Muscle of arm (tissue), 12 donors: ENCODE measurements around the gene UBE2E2. TPM values are rescaled to one million over a fixed set of nuclear protein-coding genes. Genes with fewer than 3 reads are reported as not detected.

Experiments used
- DNase-seq: peaks from one replicate; pipeline ENCODE4 v3.0.0-alpha.2; 2013
- polyA plus RNA-seq, 12 donors: library from polyadenylated mRNA; unstranded; fragments of 120-200 nt; gene quantifications; one replicate each; pipeline ENCODE4 v1.2.1, GENCODE V29; 2013; ENCODE audit not compliant: insufficient read length in 12 of 12

UBE2E2 gene
- polyA plus RNA-seq, 12 donors, result 30.0 to 55.5 (median 42.2) TPM; not detected in 1

DNA sequence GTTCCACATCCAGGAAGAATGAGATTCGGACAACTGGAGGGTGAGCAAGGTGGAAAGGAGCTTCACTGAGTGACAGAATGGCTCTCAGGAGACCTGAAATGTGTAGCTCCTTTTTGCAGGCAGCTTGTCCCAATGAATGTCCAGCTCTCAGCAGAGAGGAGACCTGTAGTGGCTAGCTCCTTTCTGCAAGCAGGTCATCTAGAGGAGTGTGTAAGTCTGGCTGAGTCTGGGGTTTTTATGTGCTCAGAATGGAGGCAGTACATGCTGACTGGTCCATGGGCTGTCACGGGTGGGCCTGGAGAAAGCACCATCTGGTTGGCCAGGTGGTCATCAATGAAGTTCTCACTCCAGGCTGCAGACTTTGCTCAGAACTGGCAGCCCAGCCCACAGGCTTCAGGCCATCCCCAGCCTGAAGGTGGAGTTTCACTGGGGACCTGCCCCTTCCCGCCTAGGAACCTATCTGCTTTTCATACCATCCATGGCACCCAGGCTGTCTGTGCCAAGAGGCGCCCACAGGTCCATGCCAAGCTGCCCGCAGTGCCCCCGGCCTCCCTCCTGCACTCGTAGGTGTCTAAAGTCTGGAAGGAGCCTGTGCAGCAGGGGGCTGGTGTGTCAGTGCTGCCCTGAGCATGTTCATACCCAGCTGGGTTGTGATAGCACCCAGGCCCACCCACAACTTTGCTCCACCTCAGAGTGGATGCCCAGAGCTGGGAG lies 276.6 kb downstream of the UBE2E2 start:
- no peak for DNase-seq

DNA sequence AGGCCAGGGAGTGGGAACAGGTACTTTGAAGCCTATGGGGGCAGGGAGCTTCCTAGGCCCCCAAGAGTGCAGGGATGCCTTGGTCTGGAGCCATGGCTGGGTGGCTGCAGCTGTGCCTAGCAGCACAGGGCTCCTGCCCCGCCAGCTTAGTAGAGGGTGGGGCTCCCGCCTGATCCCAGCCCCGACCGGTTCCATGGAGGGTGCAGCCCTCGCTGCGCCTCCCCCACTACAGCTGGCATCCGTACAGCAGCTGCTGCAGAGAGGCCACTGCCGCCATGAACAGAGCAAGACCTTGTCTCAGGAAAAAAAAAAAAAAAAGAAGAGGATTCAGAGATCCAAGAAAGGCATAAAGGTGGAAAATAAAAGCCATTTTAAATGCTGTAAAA lies 277.2 kb downstream of the UBE2E2 start:
- DNase-seq, result no peak

DNA sequence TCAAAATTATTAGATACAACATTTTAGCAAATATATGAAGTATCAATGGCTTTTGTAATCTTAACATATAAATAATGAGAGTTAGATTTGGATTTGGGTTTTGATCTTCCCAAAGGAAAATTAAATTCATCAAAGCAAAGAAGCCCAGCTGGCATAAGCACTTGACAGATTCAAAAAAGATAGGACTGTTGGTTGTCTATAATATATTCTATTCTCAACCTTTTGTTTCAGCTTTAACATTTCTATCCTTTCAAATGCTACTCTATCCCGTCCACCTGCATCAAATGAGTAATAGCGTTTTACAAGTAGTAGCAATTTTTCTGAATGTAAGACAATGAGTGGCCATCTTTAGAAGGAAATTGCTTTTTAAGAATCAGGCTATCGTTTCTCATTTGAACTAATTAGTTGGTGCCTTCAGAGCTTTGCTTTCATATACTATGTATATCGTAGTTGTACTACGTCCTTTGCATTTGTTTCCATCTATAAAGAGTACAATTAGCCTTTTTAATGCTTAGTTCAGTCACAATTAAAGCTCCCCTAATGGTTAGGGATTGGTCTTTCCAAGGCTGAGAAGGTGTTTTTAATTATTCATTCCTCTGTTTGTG lies 278.0 kb downstream of the UBE2E2 start:
- no peak for DNase-seq

DNA sequence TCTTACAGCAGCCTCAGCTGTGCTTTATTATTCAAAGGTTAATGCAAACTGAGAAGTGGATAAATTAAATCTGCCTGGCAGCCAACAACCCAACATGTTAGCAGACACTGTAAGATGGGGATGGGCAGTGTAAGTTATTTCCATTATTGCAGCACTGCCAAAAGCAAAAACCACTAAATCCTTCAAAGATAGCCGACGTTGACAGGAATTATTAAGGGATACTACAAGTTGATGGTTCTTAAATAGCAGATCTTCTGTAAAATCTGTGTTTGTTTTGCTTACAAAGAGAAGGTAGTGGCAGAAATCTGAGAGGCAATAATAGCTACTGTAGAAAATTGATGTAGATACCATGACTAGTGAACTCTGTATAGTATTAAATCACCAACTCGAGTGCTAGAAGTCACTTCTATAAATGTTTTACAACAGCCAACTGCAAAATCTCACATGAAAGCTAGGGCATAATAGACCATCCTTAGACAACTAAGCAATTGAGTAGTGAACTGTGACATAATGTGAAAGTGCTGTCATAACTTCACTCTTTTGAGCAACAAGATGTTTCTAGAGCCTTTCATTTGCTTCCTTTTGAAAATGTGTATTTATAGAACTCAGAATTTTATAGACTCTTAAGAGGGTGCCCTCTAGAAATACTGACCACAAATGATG lies 278.6 kb downstream of the UBE2E2 start:
- no peak for DNase-seq

DNA sequence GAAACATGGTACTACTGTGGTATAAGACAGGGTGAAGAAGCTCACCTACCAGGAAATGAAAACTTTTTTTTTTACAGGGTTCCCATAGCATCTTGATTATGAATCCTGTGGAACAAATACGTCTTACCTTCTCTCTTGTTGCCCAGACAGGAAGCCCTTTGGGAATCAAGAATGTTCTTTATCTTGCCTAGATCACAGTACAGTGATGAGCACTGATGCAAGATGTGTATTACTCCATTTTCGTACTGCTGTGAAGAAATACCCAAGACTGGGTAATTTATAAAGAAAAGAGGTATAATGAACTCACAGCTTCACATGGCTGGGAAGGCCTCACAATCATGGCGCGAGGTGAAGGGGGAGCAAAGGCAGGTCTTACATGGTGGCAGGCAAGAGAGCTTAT lies 281.3 kb downstream of the UBE2E2 start:
- no peak for DNase-seq

DNA sequence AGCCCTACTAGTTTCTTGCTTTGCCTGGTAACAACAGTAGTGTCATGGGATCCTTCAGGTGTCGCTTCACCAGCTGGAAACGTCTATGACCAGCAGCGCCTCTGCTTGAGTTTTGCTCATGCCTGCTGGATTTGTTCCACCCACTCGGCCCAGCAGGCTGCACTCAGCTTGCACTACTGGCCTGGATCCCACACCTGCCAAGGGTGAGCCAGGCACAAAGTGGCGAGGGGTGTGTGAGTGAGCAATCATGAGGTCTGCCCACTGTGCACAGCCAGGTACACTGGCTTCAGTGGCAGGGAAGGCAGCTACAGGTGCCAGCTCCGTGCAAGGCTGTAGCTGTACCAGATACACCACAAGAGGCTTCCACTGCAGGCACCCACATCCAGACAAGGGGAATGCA lies 282.8 kb downstream of the UBE2E2 start:
- DNase-seq, result no peak

DNA sequence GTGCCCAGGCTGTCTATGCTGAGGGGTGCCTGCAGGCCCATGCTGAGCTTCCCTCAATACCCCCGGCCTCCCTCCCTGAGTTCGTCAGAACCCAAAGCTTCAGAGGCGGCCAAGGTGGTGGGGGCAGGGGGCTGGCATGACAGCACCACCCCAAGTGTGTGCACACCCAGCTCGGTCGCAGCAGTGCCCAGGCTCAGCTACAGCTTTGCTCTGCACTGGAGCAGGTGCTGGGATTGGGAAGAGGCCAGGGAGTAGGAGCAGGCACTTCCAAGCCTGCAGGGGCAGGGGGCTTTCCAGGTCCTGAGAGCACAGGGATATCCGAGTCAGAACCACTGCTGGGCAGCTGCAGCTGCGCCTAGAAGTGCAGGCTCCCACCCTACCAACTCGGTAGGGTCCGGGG lies 283.9 kb downstream of the UBE2E2 start:
- DNase-seq, result no peak

DNA sequence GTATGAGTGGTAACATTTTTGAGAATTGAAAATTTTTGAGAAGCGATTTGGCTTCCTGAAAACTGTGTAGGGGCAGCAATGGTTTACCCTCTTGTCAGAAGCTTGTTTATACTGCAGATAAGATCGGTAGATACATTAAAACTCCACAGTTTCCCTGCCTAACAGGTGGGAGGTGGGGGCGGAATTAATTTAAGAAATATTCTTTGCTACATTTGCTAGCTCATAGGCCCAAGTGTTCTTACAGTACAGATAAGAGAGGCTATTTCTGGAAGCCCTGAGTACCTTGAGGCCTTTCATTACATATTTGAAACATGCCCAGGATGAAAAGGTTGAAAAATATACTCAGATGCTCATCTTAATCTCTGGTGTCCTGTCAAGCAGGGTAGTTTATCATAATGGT lies 285.5 kb downstream of the UBE2E2 start:
- no peak for DNase-seq

DNA sequence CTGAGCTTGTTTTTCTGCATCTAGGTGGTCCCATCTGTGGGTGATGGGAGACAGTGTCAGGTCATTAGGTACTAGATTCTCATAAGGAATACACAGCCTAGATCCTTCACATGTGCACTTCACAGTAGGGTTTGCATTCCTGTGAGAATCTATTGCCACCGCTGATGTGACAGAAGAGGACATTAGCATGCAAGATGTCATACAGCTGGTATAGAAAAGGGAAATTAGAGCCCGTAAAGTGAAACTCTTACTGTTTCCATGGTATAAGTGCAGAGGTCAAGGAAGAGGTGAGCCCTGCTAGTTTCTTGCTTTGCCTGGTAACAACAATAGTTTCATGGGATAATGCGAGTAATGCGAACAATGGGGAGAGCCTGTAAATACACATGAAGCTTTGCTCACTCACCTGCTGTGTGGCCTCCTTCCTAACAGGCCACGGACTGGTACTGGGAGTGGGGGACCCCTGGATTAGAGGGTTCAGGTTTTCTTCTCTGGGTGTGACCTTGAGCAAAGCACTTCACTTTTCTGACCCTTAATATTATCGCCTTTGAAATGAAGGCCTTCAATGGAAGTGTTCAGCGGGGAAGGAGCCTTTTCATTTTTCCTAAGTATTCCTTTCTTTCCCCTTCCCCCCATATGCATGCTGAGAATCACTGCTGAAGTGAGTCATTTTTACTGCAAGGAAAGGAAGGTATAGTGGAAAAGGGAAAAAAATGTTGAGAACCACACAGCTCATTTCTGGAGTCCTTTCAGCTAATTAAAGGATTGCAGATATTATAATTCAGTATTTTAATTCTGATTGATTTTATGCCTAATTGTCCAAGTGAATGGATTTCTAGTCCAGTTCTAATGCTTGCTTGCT lies 286.4 kb downstream of the UBE2E2 start:
- no peak for DNase-seq

DNA sequence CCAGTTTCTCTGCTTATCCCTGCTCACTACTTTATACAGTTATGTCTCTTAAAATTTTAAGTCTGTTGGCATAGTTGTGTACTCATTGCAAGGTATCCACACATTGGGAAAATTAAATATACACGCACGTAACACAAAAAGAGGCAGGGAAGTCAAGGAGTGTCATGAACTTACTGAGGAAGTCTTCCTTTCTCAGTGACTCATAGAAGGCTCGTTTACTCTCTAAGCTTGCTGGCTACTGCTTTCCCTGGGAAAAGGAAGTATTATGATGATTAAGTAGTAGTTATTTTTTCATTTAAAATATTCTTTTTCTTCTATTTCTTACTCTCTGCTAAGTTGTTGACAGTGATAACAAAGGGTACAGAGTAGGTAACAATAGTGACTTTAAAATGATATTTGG lies 287.3 kb downstream of the UBE2E2 start:
- DNase-seq, result no peak

DNA sequence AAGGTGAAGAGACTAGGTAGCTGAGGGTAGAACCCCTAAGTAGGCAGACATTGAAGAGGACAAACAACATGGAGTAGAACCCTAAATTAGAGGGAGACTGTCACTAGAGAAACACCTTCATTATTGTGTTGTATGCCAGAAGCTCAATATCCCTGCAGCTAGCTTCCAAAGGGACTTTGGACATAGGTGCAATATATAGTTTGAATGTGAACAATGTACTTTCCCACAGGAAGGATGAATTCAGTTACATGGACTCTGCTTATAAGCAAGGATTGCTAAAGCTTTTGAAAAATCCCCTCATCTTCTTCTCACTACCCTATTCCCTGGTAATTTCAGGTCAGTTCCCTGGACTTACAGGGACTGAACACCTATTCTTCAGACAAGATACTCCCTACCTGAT lies 288.9 kb downstream of the UBE2E2 start:
- DNase-seq, result no peak

DNA sequence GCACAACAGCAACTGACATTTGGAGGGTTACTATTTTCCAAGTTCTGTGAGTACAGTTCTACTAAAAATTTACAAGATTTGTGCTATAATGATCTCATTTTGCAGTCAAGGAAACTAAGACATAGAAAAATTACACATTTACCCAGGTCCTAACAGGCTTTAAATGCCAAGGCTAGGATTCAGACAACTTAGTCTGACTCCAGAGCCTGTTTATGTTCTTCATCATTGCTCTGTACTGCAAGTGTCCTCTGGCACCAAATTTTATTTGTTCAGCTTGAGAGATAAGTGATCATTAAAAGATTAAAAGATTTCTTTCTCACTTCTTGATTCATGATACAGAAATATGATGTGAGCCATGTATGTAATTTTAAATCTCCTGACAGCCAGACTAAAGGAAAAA lies 290.8 kb downstream of the UBE2E2 start:
- no peak for DNase-seq

DNA sequence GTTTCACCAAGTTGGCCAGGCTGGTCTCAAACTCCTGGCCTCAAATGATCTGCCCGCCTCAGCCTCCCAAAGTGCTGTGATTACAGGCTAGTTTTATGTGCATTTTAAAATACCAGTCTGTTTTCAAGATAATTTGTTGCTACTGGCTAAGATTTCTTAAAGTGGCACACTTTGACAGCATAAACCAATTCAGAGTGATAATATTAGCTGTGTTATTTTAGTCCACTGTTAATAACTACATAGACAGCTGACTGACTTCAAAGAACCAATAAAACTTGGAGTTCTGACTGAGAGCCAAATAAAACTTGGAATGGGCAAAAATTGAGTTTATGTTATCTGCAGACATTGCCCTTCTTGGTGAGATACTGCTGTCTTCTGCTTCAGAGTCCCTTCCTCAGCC lies 291.8 kb downstream of the UBE2E2 start:
- no peak for DNase-seq

DNA sequence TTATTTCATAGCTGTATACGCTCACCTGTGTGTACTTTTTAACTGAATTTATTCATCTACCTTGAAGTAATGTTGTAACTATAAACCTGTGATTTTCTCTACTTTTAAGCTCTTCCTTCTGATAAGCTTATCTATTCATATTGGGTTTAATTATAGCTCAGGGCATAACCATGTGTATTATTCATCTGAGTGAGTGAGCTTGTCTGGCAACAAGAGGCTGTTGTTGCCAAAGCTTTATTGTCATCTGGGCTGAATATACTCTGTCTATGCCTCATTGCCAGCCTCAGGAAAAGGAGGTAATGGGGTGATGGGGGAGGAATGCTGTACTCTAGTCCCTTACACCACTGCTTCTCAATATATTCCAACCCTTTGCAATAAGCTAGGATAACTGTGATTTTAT lies 292.4 kb downstream of the UBE2E2 start:
- DNase-seq, result no peak

DNA sequence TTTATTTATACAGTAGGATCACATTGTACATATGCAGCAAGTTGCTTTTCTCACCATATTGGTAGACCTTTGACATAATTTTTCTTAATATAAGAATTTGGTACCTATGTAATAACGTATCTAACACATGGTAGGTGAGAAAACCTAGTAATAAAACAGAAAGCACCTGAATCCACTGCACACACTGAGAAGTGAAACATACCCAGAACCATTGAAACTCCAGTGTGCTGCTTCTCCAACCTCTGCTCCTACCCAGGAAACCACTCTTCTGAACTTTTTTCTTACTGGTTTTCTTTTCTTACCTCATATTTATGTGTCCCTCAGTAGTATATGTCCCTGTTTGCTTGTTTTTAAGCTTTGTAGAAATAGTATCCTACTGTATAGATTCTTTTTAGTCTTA lies 293.0 kb downstream of the UBE2E2 start:
- DNase-seq, result no peak

DNA sequence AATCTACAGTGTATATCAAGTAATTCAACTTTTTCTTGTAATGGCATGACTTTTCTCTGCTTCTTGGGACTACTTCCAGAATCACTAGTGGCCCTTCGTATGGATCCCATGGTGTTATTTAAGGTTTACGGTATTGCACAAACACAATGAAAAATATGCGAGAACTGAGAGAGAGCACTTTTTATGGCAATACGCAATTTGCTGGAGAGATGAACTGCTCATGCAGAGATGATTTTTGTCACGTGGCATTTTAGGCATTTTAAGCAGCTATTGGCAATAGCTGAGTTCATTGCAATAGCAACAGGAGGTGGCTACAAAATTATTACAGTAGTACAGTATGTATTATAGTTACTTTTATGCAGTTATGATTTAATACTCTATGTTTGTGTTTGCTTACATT lies 294.0 kb downstream of the UBE2E2 start:
- DNase-seq, result no peak

DNA sequence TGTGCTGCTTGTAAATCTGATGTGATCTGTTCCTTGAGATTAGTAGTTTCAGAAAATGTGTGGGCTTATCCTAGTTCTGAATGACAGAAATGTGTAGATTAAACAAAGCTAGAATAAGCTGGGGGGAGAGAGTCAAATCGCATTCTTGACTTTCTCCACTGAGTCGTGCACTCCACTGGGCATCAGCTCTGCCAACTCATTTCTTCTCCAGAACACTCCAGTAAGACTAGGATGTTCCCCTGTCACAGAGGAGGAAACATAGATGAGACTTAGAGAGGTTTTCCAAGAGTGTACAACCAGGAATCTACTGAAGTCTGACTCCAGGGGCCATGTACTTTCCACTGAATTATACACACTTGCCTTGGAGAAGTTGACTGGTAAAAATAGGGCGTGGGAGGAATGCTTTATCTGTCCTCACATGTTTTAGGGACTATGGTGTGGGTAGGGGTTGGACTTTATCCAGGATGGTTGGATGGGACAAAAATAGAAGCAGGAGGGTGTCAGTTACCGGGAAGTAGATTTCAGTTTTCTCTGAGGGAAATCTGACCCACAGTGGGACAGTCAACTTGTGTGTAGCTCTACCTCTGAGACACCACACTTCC lies 298.2 kb downstream of the UBE2E2 start:
- no peak for DNase-seq

DNA sequence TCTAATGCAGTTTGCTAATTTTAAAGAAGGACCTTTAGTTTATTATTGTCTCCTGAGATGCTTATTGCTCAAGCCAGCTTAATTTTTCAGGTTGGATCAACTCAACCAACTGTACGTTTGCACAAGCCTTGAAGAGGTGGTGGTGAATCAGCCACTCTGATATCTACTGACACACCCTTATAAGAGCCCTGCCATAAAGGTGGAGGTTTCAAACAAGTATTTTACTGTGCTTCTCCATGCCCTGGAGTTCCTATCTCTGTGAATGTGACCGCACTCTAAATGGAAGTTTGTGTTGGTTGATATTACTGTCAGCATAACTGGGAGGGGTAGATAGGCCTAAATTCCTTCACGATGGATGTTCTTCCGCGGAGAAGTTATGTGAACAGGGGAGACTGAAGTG lies 305.3 kb downstream of the UBE2E2 start:
- no peak for DNase-seq

DNA sequence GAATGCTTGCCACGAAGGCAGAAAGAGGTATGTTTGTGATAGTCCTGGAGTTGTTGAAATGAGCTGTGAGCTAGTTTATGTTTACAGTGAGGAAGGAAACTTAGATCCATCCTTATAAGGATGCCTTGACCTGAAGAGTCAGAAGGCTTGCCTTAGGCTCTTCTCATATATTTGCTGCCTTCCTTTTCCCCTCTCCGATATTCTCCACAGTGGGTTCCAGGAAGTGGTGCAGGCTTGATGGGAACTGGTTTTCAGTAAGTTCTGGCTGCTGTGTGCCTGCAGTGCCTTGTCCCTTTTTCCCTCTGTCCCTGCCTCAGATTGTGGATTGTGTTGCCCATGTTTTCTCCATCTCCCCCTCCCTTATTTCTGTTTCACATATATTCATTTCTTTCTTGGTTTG lies 315.3 kb downstream of the UBE2E2 start:
- no peak for DNase-seq

DNA sequence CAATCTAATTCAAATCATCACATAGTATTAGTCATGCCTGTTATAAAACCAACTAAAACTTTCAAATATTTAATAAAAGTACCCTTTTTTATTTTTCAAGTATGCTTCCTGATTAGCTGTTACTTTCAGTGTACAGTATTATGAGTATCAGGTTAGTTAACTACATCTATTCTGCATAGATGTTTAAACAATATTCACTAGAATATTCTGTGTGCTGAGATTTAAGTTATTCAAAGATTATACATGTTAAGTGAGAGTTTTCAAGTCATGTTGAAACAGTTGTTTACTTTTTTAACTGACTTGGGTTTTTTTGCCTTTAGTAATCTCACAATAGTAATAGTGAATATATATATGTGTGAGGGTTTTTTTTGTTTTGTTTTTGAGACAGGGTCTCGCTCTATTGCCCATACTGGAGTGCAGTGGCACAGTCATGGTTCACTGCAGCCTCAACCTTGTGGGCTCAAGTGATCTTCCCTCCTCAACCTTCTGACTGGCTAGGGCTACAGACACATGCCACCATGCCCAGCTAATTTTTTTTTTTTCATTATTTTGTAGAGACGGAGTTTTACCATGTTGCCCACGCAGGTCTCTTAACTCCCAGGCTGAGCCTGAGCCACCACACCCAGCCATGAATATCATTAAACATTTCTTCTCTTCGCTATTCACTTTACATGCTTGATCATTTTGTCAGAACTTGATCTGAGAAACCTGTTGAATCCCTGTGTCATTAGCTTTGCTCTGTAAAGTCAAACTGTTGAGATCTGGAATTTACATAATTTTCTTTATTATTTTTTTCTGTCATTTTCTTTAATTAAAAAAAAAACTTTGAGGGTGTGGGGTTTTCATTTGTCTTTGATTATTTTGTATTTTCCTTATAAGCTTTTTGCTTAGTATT lies 316.4 kb downstream of the UBE2E2 start:
- DNase-seq, result no peak

DNA sequence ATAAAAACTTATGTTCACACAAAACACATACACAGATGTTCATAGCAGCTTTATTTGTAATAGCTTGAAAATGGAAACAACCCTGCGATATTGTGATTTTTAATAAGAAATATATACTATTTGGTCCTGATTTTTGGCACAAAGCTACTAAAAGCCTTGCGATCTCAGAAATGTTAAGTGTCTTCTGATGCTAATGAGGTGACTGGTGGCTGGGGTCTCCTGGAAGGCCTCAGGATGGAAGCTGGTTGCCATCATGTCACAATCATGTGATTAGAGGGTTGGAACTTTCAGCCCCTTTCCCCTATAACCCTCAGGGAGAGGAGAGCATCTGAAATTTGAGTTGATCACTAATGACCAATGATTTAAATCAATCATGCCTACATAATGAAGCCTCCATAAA lies 324.2 kb downstream of the UBE2E2 start:
- DNase-seq, result no peak
